GM18868 (cell line): ENCODE measurements around the gene RILP.

ENCODE experiments used
- ATAC-seq: cut with Tn5 transposase; IDR thresholded peaks from one replicate; pipeline ENCODE4 v1.9.1; 2021; ENCODE audit warnings: mild to moderate bottlenecking, moderate library complexity; ENCODE audit not compliant: unreplicated experiment

RILP gene

GRCh38 chr17:1629504-1630310 lies 20.0 kb downstream of the RILP start:
- ATAC-seq, result no peak

GRCh38 chr17:1628856-1629503 lies 20.7 kb downstream of the RILP start:
- peak; percentile 60 for ATAC-seq

GRCh38 chr17:1627982-1628855 lies 21.4 kb downstream of the RILP start, which contains the start of gene SLC43A2:
Gene SLC43A2 (minus strand): TSS chr17:1628834. CDS start chr17:1627874, 960 bp downstream.
- peak; percentile 47 for ATAC-seq

DNA sequence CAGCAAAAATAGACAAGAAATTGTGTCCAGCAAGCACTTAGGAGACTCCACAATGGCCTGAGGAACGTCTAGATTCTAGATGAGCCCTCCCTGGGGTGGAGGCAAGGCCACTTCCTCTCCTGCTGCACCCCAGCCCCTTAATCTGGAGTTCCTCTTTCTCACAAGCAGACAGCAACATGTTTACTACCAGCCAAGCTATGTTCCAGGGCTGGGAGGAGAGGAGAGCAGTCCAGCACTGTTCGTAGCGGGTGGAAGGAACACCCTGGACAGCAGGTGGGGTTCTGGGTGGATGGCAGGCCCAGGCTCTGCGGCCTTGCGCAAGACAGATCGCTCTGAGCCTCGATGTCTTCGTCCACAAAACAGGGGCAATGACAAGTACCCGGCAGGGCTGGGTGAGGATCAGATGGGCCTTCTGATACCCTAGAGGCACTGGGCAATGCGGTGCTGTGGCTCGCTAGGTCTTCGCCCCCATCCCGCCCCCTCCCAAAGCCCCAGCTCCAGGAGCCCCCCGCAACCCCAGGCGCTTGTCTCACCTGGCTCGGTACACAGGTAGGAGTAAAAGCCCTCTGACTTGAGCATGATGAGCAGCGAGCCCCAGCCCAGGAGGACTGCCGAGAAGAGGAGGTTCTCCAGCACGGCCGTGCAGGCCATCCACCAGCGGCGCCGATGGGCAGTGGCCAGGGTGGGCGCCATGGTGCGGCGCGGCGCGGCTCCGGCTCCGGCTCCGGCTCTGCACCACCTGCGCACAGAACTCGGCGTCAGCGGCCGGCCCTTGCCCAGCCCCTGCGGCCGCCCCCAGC lies 22.3 kb downstream of the RILP start:
- no peak for ATAC-seq

GRCh38 chr17:1626333-1626732 lies 23.3 kb downstream of the RILP start:
- ATAC-seq, result no peak

DNA sequence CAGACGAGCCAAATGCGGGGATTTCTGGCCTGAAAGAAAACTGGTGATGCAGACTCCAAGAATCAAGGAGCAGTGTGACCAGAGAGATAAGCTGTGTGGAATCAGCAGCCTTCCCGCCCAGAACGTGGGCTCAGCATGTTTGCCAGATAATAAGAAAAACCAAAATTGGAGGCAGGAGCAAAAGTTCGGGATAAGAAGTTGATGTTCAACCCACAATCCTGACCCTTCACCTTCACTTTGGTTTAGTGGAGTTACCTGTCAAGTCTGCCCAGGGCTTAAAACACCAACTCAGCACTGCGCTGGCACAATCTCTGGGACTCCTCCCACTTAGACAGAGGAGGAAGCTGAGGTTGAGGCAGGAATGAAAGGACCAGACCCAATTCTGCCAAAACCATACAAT lies 24.1 kb downstream of the RILP start:
- ATAC-seq, result no peak

DNA sequence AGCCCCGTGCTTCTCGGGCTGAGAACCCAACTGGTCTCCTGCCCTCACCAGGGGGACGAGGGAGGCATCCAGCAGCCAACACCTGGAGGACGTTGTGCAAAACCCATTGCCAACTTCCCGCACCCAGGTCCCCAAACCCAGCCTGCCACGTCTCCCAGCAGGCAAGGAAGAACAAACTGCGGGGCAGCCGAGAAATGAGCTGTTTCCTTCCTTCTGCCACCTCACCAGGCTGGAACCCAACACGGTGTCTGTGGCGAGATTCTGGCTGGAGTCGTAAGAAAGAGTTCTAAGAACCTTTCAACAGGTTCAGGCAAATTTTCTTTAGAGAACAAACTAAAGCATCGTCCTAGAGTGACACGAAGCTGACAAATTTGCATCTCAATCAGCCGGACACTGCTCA lies 24.6 kb downstream of the RILP start:
- no peak for ATAC-seq

DNA sequence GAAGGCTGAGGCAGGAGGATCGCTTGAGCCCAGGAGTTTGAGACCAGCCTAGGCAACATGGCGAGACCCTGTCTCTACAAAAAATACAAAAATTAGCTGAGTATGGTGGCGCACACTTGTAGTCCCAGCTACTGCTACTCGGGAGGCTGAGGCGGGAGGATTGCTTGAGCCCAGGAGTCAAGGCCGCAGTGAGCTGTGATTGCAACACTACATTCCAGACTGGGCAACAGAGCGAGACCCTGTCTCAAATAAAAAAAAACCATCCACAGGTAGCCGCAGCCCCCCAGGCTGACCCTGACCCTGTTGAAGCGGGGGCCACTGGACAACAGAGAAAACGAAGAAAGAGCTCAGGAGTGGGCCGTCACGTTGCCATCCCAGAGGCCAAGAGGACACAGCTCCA lies 25.0 kb downstream of the RILP start:
- no peak for ATAC-seq

- ATAC-seq, result no peak
These were observed 26.5 kb downstream of the RILP start for GRCh38 chr17:1623057-1623630.

GRCh38 chr17:1621273-1621954 lies 28.3 kb downstream of the RILP start:
- no peak for ATAC-seq

DNA sequence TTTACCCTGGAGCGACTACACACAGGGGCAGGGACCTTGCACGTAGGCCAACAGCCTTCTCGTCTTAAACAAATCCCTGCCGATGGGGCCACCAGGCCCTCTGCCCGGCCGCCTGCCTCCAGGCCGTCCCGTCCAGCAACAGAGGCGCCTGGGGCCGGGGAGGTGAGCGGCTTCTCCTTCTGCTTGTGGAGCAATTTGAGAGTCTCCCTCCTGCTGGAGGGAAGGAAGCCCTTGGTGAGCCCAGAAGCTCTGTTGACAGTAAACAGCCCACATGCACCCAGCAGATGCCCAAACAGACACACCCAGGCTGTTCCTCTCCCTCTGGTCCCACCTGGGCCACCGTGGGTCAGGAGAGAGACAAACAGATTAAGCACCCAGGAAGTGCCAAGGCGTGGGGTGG lies 29.2 kb downstream of the RILP start:
- ATAC-seq, result no peak

GRCh38 chr17:1617620-1618174 lies 32.0 kb downstream of the RILP start:
- ATAC-seq, result no peak

GRCh38 chr17:1616101-1616500 lies 33.6 kb downstream of the RILP start:
- no peak for ATAC-seq

- ATAC-seq, result no peak
These were observed 37.3 kb downstream of the RILP start for GRCh38 chr17:1612400-1612799.

DNA sequence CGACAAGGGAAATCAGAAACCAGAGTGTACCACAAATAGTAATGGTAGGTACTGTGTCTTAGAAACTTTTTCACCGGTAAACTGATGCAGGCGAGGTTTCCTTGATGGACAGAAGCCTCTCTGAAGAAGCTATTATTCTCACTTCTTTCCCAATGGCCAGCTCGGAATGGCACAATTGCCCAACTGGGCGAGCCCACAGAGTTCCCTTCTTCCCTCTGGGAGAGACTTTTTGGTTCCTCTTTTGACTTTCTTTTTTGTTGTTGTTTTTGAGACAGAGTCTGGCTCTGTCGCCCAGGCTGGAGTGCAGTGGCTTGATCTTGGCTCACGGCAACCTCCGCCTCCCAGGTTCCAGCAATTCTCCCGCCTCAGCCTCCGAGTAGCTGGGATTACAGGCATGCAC lies 38.0 kb downstream of the RILP start:
- ATAC-seq, result no peak

DNA sequence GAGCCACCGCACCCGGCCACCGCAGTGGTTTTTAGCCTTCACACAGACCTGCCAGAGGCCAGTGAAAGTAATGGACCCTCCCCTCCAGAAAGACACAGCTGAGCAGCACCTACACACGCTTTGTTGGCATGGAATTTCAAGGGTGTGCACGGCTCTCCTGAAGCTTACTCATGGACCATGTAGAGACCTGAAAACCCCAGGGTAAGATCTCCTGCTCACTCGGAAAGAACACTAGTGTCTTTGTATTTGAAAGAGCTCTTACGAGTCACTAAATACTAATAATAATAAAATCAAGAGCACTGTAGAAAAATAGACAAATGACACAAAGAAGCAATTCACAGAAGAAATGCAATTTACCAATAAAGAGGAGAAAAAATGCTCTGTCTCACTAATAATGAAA lies 41.0 kb downstream of the RILP start:
- no peak for ATAC-seq

GRCh38 chr17:1607971-1608320 lies 41.7 kb downstream of the RILP start:
- no peak for ATAC-seq

GRCh38 chr17:1606352-1606985 lies 43.2 kb downstream of the RILP start:
- peak; percentile 32 for ATAC-seq
